Endothelial cell of umbilical vein (primary cell): Measurements from ENCODE around the gene C1orf116. TPM values are rescaled to one million over a fixed set of nuclear protein-coding genes. Genes with fewer than 3 reads are reported as not detected.

ENCODE experiments used
- BruUV-seq: library from RNA; stranded (reverse); fragments of 400-500 nt; replicated peaks from 2 replicates; lab custom pipeline; 2021; lab: Mats Ljungman, UMichigan
- CTCF ChIA-PET: fragments of 300-600, 350-600 bp; sonication (Branson Sonifier 250); formaldehyde crosslinking; loops from one replicate; lab custom pipeline; 2021; ENCODE audit warnings: antibody characterized with exemption, inconsistent platforms; lab: Charles Lee
- POLR2A ChIA-PET: fragments of 300-600, 350-600 bp; sonication (Branson Sonifier 250); formaldehyde crosslinking; loops from one replicate; lab custom pipeline; 2021; ENCODE audit warnings: antibody characterized with exemption, inconsistent platforms; lab: Charles Lee
- DNase-seq: peaks from one replicate; pipeline ENCODE4 v3.0.0-alpha.2; 2011; ENCODE audit warnings: low read depth, low spot score
- FAIRE-seq: peaks from 2 replicates; lab custom pipeline; 2011; peaks lifted over from hg19 to GRCh38; lab: Jason Lieb, UNC
- H2AFZ ChIP-seq: 2 replicates; pipeline ENCODE4 v1.6.0; 2012; ENCODE audit warnings: low read depth, low read length, control low read depth, inconsistent platforms
- H3K27ac ChIP-seq: 2 replicates; pipeline ENCODE4 v1.5.1; 2011; ENCODE audit warnings: low read depth, mild to moderate bottlenecking, control low read depth, low read length, moderate library complexity; ENCODE audit not compliant: insufficient read depth
- H3K27me3 ChIP-seq, 2 experiments: 2 replicates each; pipeline versions ENCODE4 v1.6.0 to v1.6.1; 2011; ENCODE audit warnings: low read length in 2 of 2, mixed read lengths in 1 of 2; ENCODE audit not compliant: control insufficient read depth in 2 of 2, insufficient read depth in 2 of 2
- H3K36me3 ChIP-seq, 2 experiments: 2 replicates in 1 of 2; 3 replicates in 1 of 2; pipeline ENCODE4 v1.5.1; 2011; ENCODE audit warnings: low read length in 2 of 2, mild to moderate bottlenecking in 1 of 2, moderate library complexity in 1 of 2; ENCODE audit not compliant: control insufficient read depth in 2 of 2, insufficient read depth in 2 of 2; ENCODE audit errors: extremely low read depth in 1 of 2
- H3K4me1 ChIP-seq: 3 replicates; pipeline ENCODE4 v1.5.1; 2011; ENCODE audit warnings: mild to moderate bottlenecking, low read length; ENCODE audit not compliant: control insufficient read depth, insufficient read depth; ENCODE audit errors: extremely low read depth
- H3K4me2 ChIP-seq: 2 replicates; pipeline ENCODE4 v1.6.1; 2011; ENCODE audit warnings: low read length, control low read depth, mixed read lengths; ENCODE audit not compliant: insufficient read depth
- H3K4me3 ChIP-seq, 3 experiments: fragments of 200-600 bp in 1 of 3; sonication (generic), shearing (Covaris generic) in 1 of 3; replicated peaks in 1 of 3; 2 replicates each; pipeline ENCODE4 v1.5.1; 2011 to 2016; ENCODE audit warnings: control low read depth in 3 of 3, low read length in 3 of 3, mild to moderate bottlenecking in 2 of 3, inconsistent platforms in 1 of 3, low read depth in 1 of 3, moderate library complexity in 1 of 3; ENCODE audit not compliant: insufficient read depth in 1 of 3
- H3K79me2 ChIP-seq: 2 replicates; pipeline ENCODE4 v1.6.0; 2012; ENCODE audit warnings: low read length, inconsistent platforms; ENCODE audit not compliant: control insufficient read depth, insufficient read depth
- H3K9ac ChIP-seq: replicated peaks from 2 replicates; pipeline ENCODE3; 2011; ENCODE audit warnings: low read length, control low read depth; ENCODE audit not compliant: insufficient read depth; ENCODE audit errors: extremely low read depth
- H3K9me1 ChIP-seq: replicated peaks from 3 replicates; pipeline ENCODE4 v1.6.0; 2011; ENCODE audit warnings: mild to moderate bottlenecking, low read length; ENCODE audit not compliant: control insufficient read depth, insufficient read depth; ENCODE audit errors: extremely low read depth
- H3K9me3 ChIP-seq: replicated peaks from 2 replicates; pipeline ENCODE4 v1.5.1; 2012; ENCODE audit warnings: low read length, inconsistent platforms; ENCODE audit not compliant: control insufficient read depth, insufficient read depth
- H4K20me1 ChIP-seq: replicated peaks from 2 replicates; pipeline ENCODE3; 2011; ENCODE audit warnings: mild to moderate bottlenecking, low read length; ENCODE audit not compliant: control insufficient read depth, insufficient read depth; ENCODE audit errors: extremely low read depth
- EZH2 ChIP-seq: IDR thresholded peaks from 2 replicates; pipeline ENCODE4 v1.6.1; 2012; ENCODE audit warnings: borderline replicate concordance, low read depth, mild to moderate bottlenecking, moderate library complexity, low read length, inconsistent platforms; ENCODE audit not compliant: severe bottlenecking
- FOS ChIP-seq: IDR thresholded peaks from 2 replicates; pipeline ENCODE4 v1.6.1; 2011; ENCODE audit warnings: mild to moderate bottlenecking, low read length, moderate library complexity, borderline replicate concordance; ENCODE audit not compliant: insufficient read depth
- GATA2 ChIP-seq: IDR thresholded peaks from 2 replicates; pipeline ENCODE4 v1.7.0; 2011; ENCODE audit warnings: low read depth, mild to moderate bottlenecking, moderate library complexity, mixed read lengths, low read length; ENCODE audit not compliant: insufficient read length, insufficient read depth
- JUN ChIP-seq: IDR thresholded peaks from 2 replicates; pipeline ENCODE4 v1.6.1; 2011; ENCODE audit warnings: borderline replicate concordance, low read depth; ENCODE audit not compliant: insufficient read length, insufficient read depth
- MYC ChIP-seq: IDR thresholded peaks from one replicate; pipeline ENCODE4 v1.6.1; 2011; ENCODE audit warnings: mild to moderate bottlenecking, low read depth, low read length
- POLR2A ChIP-seq: IDR thresholded peaks from 2 replicates; pipeline ENCODE4 v1.6.1; 2012; ENCODE audit warnings: low read depth, mild to moderate bottlenecking, control low read depth, low read length
- POLR2AphosphoS5 ChIP-seq: IDR thresholded peaks from 2 replicates; pipeline ENCODE4 v1.6.1; 2012; ENCODE audit warnings: low read depth, mild to moderate bottlenecking, control low read depth, low read length, moderate library complexity; ENCODE audit not compliant: insufficient read depth
- dilution Hi-C: fragments of 300-500 bp; cut with MboI; formaldehyde crosslinking; loops from one replicate; pipeline ENCODE4 v1.15.0; 2019; ENCODE audit warnings: low sequenced_read_pairs; ENCODE audit not compliant: extremely low pct_ligation_motif_present
- intact Hi-C: fragments of 100-400 bp; cut with micrococcal nuclease; formaldehyde crosslinking; loops from one replicate; pipeline ENCODE4 v1.10.0; 2022
- polyA plus RNA-seq, 4 experiments: library from polyadenylated mRNA; depleted of rRNA in 3 of 4; stranded (reverse) in 3 of 4; unstranded in 1 of 4; fragments of >200 nt; gene quantifications; 2 replicates each; pipeline versions ENCODE4 v1.2.1 to v1.2.3, GENCODE V29; 2011 to 2012; ENCODE audit warnings: missing spikeins in 1 of 4
- total RNA-seq: library from RNA; stranded (reverse); gene quantifications from 2 replicates; pipeline ENCODE4 v1.2.3, GENCODE V29; 2021
- TF ChIP-seq, protein P1 (sequence below): IDR thresholded peaks from 2 replicates; pipeline ENCODE4 v1.6.1; 2011; ENCODE audit not compliant: insufficient read depth, insufficient read length
- TF ChIP-seq, protein P2 (sequence below), 2 donors: IDR thresholded peaks; 1 replicate in 1 of 2; 2 replicates in 1 of 2; pipeline ENCODE4 v1.5.1; 2011; ENCODE audit warnings: low read length in 2 of 2, mild to moderate bottlenecking in 2 of 2, moderate library complexity in 2 of 2, control low read depth in 1 of 2, inconsistent platforms in 1 of 2, low read depth in 1 of 2; ENCODE audit not compliant: insufficient read depth in 1 of 2; ENCODE audit errors: extremely low read depth in 1 of 2

C1orf116 gene
- total and polyA plus RNA-seq, 2 donors (not counting 3 experiments of a cell fraction or from before 2014, with no cell fraction given) = 0.07 TPM; not detected in 1

DNA sequence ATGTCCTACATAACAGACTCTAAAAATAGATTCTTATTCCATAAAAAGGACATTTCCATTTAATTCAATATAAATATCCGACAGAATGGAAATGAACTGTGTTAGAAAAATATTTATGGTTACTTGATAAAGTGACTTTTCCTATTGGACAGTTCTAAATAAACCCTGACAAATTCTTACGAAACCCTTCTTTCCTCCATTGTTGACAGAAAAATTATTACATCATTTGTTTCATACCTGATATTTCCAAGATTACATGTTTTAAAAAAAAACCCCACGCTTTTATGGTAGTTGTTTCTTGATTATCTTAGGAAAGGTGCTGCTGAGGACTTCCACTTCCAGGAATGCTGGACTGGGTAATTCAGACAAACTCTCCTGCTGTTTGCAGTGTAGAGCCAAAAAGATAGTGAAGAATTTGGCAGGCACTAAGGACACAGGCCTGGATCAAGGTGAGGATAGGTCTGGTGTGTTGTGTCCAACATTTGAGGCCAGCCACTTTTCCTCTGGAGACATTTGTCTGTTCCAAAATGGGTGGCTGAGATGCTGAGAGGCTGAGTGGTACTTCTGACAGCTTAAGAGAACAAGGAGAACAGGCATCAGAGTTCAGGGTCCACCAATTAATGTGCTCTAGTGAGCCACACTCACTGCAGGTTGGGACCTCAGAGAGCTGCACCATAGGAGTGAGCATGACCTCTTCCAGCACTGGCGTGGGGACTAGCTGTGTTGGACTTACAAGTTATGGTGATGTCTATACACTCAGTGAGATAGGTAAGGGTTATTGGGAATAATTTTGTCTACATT lies 7.0 kb upstream of the C1orf116 start:
- intact Hi-C loops (no loop called here), dilution Hi-C loops (no loop called here)
- CTCF ChIA-PET = interaction anchor here (1.2 to 1.3 kb wide), 2 partner anchors 11 to 34 kb away, joined by 4 to 5 read pairs; no protein-coding TSS in a partner anchor
- no peak overlapping the region for H2AFZ ChIP-seq
- no peaks in the 10 kb centered on the region for H4K20me1 ChIP-seq
- no peaks in the 10 kb centered on the region for H3K36me3 ChIP-seq
- no peak for FAIRE-seq
- no peak overlapping the region for H3K27ac ChIP-seq
- H3K4me2 ChIP-seq = no peak overlapping the region
- H3K79me2 ChIP-seq = no peaks in the 10 kb centered on the region
- no TSS peak for BruUV-seq
- no peak overlapping the region for H3K9ac ChIP-seq
- POLR2A ChIA-PET = no interaction called here
- H3K27me3 ChIP-seq = peaks cover 7 to 24% of the 10 kb centered on the region in 2 experiments
- H3K9me3 ChIP-seq = no peaks in the 10 kb centered on the region
- no peaks in the 10 kb centered on the region for H3K9me1 ChIP-seq
- H3K4me3 ChIP-seq = no peak overlapping the region
- DNase-seq = no peak
- TF ChIP-seq, protein P1, sequence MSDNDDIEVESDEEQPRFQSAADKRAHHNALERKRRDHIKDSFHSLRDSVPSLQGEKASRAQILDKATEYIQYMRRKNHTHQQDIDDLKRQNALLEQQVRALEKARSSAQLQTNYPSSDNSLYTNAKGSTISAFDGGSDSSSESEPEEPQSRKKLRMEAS = no peak
- TF ChIP-seq, protein P2, sequence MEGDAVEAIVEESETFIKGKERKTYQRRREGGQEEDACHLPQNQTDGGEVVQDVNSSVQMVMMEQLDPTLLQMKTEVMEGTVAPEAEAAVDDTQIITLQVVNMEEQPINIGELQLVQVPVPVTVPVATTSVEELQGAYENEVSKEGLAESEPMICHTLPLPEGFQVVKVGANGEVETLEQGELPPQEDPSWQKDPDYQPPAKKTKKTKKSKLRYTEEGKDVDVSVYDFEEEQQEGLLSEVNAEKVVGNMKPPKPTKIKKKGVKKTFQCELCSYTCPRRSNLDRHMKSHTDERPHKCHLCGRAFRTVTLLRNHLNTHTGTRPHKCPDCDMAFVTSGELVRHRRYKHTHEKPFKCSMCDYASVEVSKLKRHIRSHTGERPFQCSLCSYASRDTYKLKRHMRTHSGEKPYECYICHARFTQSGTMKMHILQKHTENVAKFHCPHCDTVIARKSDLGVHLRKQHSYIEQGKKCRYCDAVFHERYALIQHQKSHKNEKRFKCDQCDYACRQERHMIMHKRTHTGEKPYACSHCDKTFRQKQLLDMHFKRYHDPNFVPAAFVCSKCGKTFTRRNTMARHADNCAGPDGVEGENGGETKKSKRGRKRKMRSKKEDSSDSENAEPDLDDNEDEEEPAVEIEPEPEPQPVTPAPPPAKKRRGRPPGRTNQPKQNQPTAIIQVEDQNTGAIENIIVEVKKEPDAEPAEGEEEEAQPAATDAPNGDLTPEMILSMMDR (IDR thresholded peaks at IDR 0.05; ENCODE audit: extremely low read depth in 1 of 2, insufficient read depth in 1 of 2, low read depth in 1 of 2, low read length in 2 of 2) = no peak
- TF ChIP-seq EZH2 = no peak
- TF ChIP-seq GATA2 = no peak
- no peak for TF ChIP-seq MYC
- TF ChIP-seq FOS = no peak
- no peak for TF ChIP-seq POLR2AphosphoS5
- TF ChIP-seq JUN = no peak
- no peak for TF ChIP-seq POLR2A
- H3K4me1 ChIP-seq = no peaks in the 10 kb centered on the region
